ENCODE measurements around the gene HK3.

The HK3 gene

GRCh38 chr5:176916337-176916736, 17.2 kb upstream of the HK3 start:
- DNase-seq (ENCODE audit: extremely low read depth, low read depth): no peak
- no peak for TF ChIP-seq CTCF (IDR thresholded peaks at IDR 0.05; ENCODE audit: low read depth, low read length)

- no peak for DNase-seq (ENCODE audit: extremely low read depth, low read depth)
- TF ChIP-seq CTCF (IDR thresholded peaks at IDR 0.05; ENCODE audit: low read depth, low read length): no peak
These were observed 16.8 kb upstream of the HK3 start for GRCh38 chr5:176915906-176916305.

GRCh38 chr5:176912115-176912514, 13.0 kb upstream of the HK3 start:
- no peak for TF ChIP-seq CTCF (IDR thresholded peaks at IDR 0.05; ENCODE audit: low read depth, low read length)
- DNase-seq (ENCODE audit: extremely low read depth, low read depth): no peak

GRCh38 chr5:176908675-176909368, 9.7 kb upstream of the HK3 start:
- no peak for TF ChIP-seq CTCF (IDR thresholded peaks at IDR 0.05; ENCODE audit: low read depth, low read length)
- no peak for DNase-seq (ENCODE audit: extremely low read depth, low read depth)

- TF ChIP-seq CTCF (IDR thresholded peaks at IDR 0.05; ENCODE audit: low read depth, low read length): no peak
- DNase-seq (ENCODE audit: extremely low read depth, low read depth): no peak
These were observed 7.7 kb upstream of the HK3 start for GRCh38 chr5:176906796-176907195.

GRCh38 chr5:176906126-176906525, 7.0 kb upstream of the HK3 start:
- no peak for TF ChIP-seq CTCF (IDR thresholded peaks at IDR 0.05; ENCODE audit: low read depth, low read length)
- no peak for DNase-seq (ENCODE audit: extremely low read depth, low read depth)

GRCh38 chr5:176904276-176904675, 5.1 kb upstream of the HK3 start:
- no peak for DNase-seq (ENCODE audit: extremely low read depth, low read depth)
- TF ChIP-seq CTCF (IDR thresholded peaks at IDR 0.05; ENCODE audit: low read depth, low read length): no peak

All from AG09319 (cell line).